ENCODE measurements around the gene WBP2. TPM values are rescaled to one million over a fixed set of nuclear protein-coding genes. Genes with fewer than 3 reads are reported as not detected.

Gene WBP2
- polyA plus RNA-seq, 1 donor from 2014 or later: 21.7 TPM

- no peak for TF ChIP-seq REST (IDR thresholded peaks at IDR 0.05; ENCODE audit: borderline replicate concordance)
- no peak for TF ChIP-seq POLR2AphosphoS5 (IDR thresholded peaks at IDR 0.05)
- TF ChIP-seq EP300 (conservative IDR thresholded peaks at IDR 0.05; ENCODE audit: poor library complexity, severe bottlenecking): no peak
- no peak for TF ChIP-seq MXI1 (conservative IDR thresholded peaks at IDR 0.05; ENCODE audit: poor library complexity, severe bottlenecking)
Observed at GRCh38 chr17:75809631-75810111, 45.5 kb downstream of the WBP2 start (continued).

- no peaks in the 10 kb centered on the region for H3K9me2 ChIP-seq (ENCODE audit: insufficient read depth, low read length)
- no peaks in the 10 kb centered on the region for H3K79me2 ChIP-seq (replicated peaks; ENCODE audit: insufficient read depth, low read length)
- H3K9me3 ChIP-seq (ENCODE audit: low read length): no peaks in the 10 kb centered on the region
- no peaks in the 10 kb centered on the region for H3K27me3 ChIP-seq (ENCODE audit: insufficient read depth, low read depth, low read length)
- H3K4me2 ChIP-seq (ENCODE audit: low read length): no peak overlapping the region
- no peaks in the 10 kb centered on the region for H4K20me1 ChIP-seq (ENCODE audit: insufficient read depth)
- TF ChIP-seq RAD21 (conservative IDR thresholded peaks at IDR 0.05) (no peak), POLR2AphosphoS5 (IDR thresholded peaks at IDR 0.05) (no peak), EP300 (conservative IDR thresholded peaks at IDR 0.05; ENCODE audit: poor library complexity, severe bottlenecking) (no peak), REST (IDR thresholded peaks at IDR 0.05; ENCODE audit: borderline replicate concordance) (no peak), CTCF (IDR thresholded peaks at IDR 0.05; ENCODE audit: poor library complexity, severe bottlenecking) (no peak), TAF1 (IDR thresholded peaks at IDR 0.05; ENCODE audit: low read depth) (no peak), SMC3 (conservative IDR thresholded peaks at IDR 0.05; ENCODE audit: poor library complexity) (no peak), MXI1 (conservative IDR thresholded peaks at IDR 0.05; ENCODE audit: poor library complexity, severe bottlenecking) (no peak), EZH2 (IDR thresholded peaks at IDR 0.05; ENCODE audit: borderline replicate concordance, insufficient read depth, low read length, poor library complexity, severe bottlenecking) (no peak)
- H3K36me3 ChIP-seq (ENCODE audit: insufficient read depth, low read length): no peaks in the 10 kb centered on the region
- H3K4me3 ChIP-seq (ENCODE audit: low read length): no peak overlapping the region
- no peak overlapping the region for H3K9ac ChIP-seq (ENCODE audit: low read length)
- no peak overlapping the region for H3K27ac ChIP-seq (ENCODE audit: low read length)
- H2AFZ ChIP-seq (ENCODE audit: low read depth, low read length): no peak overlapping the region
- H3F3A ChIP-seq (ENCODE audit: insufficient read depth, low read length, poor library complexity, severe bottlenecking): no peaks in the 10 kb centered on the region
Observed at GRCh38 chr17:75808905-75809621, 46.1 kb downstream of the WBP2 start.
